Neural cell (in vitro differentiated cells): ENCODE data around the gene FRG2B. TPM values are rescaled to one million over a fixed set of nuclear protein-coding genes. Genes with fewer than 3 reads are reported as not detected.
"Not testable (repeated sequence)": the region's sequence is repeated elsewhere in the genome, so short reads cannot be mapped to it uniquely, and the experiment has no call there.

Experiments used
- H2AFZ ChIP-seq: fragments of 200-600, 300-800 bp; sonication (generic), shearing (Covaris generic); 2 replicates; pipeline ENCODE4 v1.6.0; 2014; ENCODE audit warnings: low read depth, mild to moderate bottlenecking, antibody characterized with exemption, low read length, moderate library complexity
- H3F3A ChIP-seq: fragments of 200-600 bp; shearing (Covaris generic); 2 replicates; pipeline ENCODE4 v1.6.1; 2016; ENCODE audit warnings: mild to moderate bottlenecking, moderate library complexity, mixed read lengths, antibody characterized with exemption, low read length; ENCODE audit not compliant: insufficient read depth, poor library complexity, severe bottlenecking
- H3K27ac ChIP-seq: fragments of 200-600, 300-800 bp; sonication (generic), shearing (Covaris generic); 2 replicates; pipeline ENCODE4 v1.5.1; 2014; ENCODE audit warnings: mild to moderate bottlenecking, low read length, moderate library complexity
- H3K27me3 ChIP-seq: fragments of 300-800, 200-600 bp; sonication (generic), shearing (Covaris generic); 2 replicates; pipeline ENCODE4 v1.6.0; 2014; ENCODE audit warnings: mild to moderate bottlenecking, low read depth, low read length, moderate library complexity; ENCODE audit not compliant: insufficient read depth
- H3K36me3 ChIP-seq: fragments of 300-800, 200-600 bp; sonication (generic), shearing (Covaris generic); 2 replicates; pipeline ENCODE4 v1.5.1; 2014; ENCODE audit warnings: mild to moderate bottlenecking, antibody characterized with exemption, low read length, moderate library complexity; ENCODE audit not compliant: insufficient read depth
- H3K4me2 ChIP-seq: fragments of 300-800, 200-600 bp; sonication (generic), shearing (Covaris generic); 2 replicates; pipeline ENCODE4 v1.6.0; 2014; ENCODE audit warnings: mild to moderate bottlenecking, low read length
- H3K4me3 ChIP-seq: fragments of 300-800, 200-600 bp; sonication (generic), shearing (Covaris generic); 2 replicates; pipeline ENCODE4 v1.5.1; 2014; ENCODE audit warnings: mild to moderate bottlenecking, low read length, moderate library complexity
- H3K79me2 ChIP-seq: fragments of 200-600 bp; shearing (Covaris generic); replicated peaks from 2 replicates; pipeline ENCODE4 v1.6.0; 2014; ENCODE audit warnings: mild to moderate bottlenecking, low read length, moderate library complexity; ENCODE audit not compliant: insufficient read depth
- H3K9ac ChIP-seq: fragments of 300-800, 200-600 bp; sonication (generic), shearing (Covaris generic); 2 replicates; pipeline ENCODE4 v1.6.1; 2016; ENCODE audit warnings: mild to moderate bottlenecking, low read length, mixed read lengths
- H3K9me2 ChIP-seq: fragments of 200-600 bp; shearing (Covaris generic); 2 replicates; pipeline ENCODE4 v1.6.1; 2016; ENCODE audit warnings: mild to moderate bottlenecking, low read length, mixed read lengths; ENCODE audit not compliant: insufficient read depth
- H3K9me3 ChIP-seq: fragments of 200-600, 300-800 bp; sonication (generic), shearing (Covaris generic); 2 replicates; pipeline ENCODE4 v1.6.1; 2016; ENCODE audit warnings: mild to moderate bottlenecking, mixed run types, low read length, moderate library complexity, mixed read lengths
- H4K20me1 ChIP-seq: fragments of 200-600 bp; shearing (Covaris generic); 2 replicates; pipeline ENCODE4 v1.6.1; 2016; ENCODE audit warnings: mild to moderate bottlenecking, mixed run types; ENCODE audit not compliant: insufficient read depth
- EP300 ChIP-seq: fragments of 450-650 bp; conservative IDR thresholded peaks from 2 replicates; pipeline ENCODE4 v1.6.1; 2014; ENCODE audit warnings: antibody characterized with exemption, mild to moderate bottlenecking, moderate library complexity; ENCODE audit not compliant: poor library complexity, severe bottlenecking
- EZH2 ChIP-seq: fragments of 200-600, 300-800 bp; shearing (Covaris generic), sonication (generic); IDR thresholded peaks from 2 replicates; pipeline ENCODE4 v1.6.1; 2014; ENCODE audit warnings: antibody characterized with exemption, low read length, borderline replicate concordance, mild to moderate bottlenecking; ENCODE audit not compliant: insufficient read depth, poor library complexity, severe bottlenecking
- MXI1 ChIP-seq: fragments of 450-650 bp; conservative IDR thresholded peaks from 2 replicates; pipeline ENCODE4 v1.6.1; 2014; ENCODE audit warnings: antibody characterized with exemption, mild to moderate bottlenecking; ENCODE audit not compliant: poor library complexity, severe bottlenecking
- POLR2AphosphoS5 ChIP-seq: IDR thresholded peaks from 2 replicates; pipeline ENCODE4 v1.6.1; 2012
- RAD21 ChIP-seq: fragments of 450-650 bp; conservative IDR thresholded peaks from 2 replicates; pipeline ENCODE4 v1.6.1; 2014; ENCODE audit warnings: antibody characterized with exemption, mild to moderate bottlenecking, moderate library complexity
- SMC3 ChIP-seq: fragments of 450-650 bp; conservative IDR thresholded peaks from 2 replicates; pipeline ENCODE4 v1.6.1; 2014; ENCODE audit warnings: antibody characterized with exemption, mild to moderate bottlenecking, moderate library complexity; ENCODE audit not compliant: poor library complexity
- TAF1 ChIP-seq: IDR thresholded peaks from 2 replicates; pipeline ENCODE4 v1.6.1; 2012; ENCODE audit warnings: low read depth
- polyA plus RNA-seq: library from polyadenylated mRNA; depleted of rRNA; stranded (reverse); fragments of >200 nt; gene quantifications from 2 replicates; pipeline ENCODE4 v1.2.3, GENCODE V29; 2014
- TF ChIP-seq, protein P1 (sequence below): fragments of 450-650 bp; IDR thresholded peaks from 2 replicates; pipeline ENCODE4 v1.5.1; 2014; ENCODE audit warnings: antibody characterized with exemption, mild to moderate bottlenecking, moderate library complexity; ENCODE audit not compliant: poor library complexity, severe bottlenecking
- TF ChIP-seq, protein P2 (sequence below): IDR thresholded peaks from 2 replicates; pipeline ENCODE4 v1.6.1; 2012; ENCODE audit warnings: borderline replicate concordance

Gene FRG2B
- polyA plus RNA-seq, 1 donor from 2014 or later = not detected

DNA sequence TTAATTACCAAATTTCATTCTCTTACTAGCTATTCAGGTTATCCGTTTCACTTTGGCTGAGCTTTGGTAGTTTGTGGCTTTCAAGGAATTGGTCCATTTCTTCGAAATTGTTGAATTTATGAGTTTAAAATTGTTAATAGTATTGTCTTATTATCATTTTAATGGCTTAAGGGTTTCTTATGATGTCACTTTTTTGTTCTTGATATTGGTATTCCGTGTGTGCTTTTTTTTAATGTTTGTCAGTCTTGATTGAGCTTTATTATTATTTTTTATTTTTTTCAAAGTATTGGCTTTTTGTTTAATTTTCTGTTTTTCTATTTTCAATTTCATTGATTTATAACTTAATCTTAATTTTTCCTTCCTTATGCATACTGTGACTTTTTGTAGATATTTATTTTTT lies 25.9 kb downstream of the FRG2B start:
- H3K27me3 ChIP-seq = no peaks in the 10 kb centered on the region
- no peak overlapping the region for H3K4me3 ChIP-seq
- H3K9me2 ChIP-seq = no peaks in the 10 kb centered on the region
- TF ChIP-seq, protein P1, sequence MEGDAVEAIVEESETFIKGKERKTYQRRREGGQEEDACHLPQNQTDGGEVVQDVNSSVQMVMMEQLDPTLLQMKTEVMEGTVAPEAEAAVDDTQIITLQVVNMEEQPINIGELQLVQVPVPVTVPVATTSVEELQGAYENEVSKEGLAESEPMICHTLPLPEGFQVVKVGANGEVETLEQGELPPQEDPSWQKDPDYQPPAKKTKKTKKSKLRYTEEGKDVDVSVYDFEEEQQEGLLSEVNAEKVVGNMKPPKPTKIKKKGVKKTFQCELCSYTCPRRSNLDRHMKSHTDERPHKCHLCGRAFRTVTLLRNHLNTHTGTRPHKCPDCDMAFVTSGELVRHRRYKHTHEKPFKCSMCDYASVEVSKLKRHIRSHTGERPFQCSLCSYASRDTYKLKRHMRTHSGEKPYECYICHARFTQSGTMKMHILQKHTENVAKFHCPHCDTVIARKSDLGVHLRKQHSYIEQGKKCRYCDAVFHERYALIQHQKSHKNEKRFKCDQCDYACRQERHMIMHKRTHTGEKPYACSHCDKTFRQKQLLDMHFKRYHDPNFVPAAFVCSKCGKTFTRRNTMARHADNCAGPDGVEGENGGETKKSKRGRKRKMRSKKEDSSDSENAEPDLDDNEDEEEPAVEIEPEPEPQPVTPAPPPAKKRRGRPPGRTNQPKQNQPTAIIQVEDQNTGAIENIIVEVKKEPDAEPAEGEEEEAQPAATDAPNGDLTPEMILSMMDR = no peak
- no peak for TF ChIP-seq TAF1
- no peak for TF ChIP-seq POLR2AphosphoS5
- TF ChIP-seq RAD21 = no peak
- TF ChIP-seq EZH2 = no peak
- TF ChIP-seq EP300 = no peak
- no peak for TF ChIP-seq SMC3
- TF ChIP-seq, protein P2, sequence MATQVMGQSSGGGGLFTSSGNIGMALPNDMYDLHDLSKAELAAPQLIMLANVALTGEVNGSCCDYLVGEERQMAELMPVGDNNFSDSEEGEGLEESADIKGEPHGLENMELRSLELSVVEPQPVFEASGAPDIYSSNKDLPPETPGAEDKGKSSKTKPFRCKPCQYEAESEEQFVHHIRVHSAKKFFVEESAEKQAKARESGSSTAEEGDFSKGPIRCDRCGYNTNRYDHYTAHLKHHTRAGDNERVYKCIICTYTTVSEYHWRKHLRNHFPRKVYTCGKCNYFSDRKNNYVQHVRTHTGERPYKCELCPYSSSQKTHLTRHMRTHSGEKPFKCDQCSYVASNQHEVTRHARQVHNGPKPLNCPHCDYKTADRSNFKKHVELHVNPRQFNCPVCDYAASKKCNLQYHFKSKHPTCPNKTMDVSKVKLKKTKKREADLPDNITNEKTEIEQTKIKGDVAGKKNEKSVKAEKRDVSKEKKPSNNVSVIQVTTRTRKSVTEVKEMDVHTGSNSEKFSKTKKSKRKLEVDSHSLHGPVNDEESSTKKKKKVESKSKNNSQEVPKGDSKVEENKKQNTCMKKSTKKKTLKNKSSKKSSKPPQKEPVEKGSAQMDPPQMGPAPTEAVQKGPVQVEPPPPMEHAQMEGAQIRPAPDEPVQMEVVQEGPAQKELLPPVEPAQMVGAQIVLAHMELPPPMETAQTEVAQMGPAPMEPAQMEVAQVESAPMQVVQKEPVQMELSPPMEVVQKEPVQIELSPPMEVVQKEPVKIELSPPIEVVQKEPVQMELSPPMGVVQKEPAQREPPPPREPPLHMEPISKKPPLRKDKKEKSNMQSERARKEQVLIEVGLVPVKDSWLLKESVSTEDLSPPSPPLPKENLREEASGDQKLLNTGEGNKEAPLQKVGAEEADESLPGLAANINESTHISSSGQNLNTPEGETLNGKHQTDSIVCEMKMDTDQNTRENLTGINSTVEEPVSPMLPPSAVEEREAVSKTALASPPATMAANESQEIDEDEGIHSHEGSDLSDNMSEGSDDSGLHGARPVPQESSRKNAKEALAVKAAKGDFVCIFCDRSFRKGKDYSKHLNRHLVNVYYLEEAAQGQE = no peak
- no peak for TF ChIP-seq MXI1
- no peak overlapping the region for H3K9ac ChIP-seq
- H3K4me2 ChIP-seq = no peak overlapping the region
- no peak overlapping the region for H3K27ac ChIP-seq
- H3K36me3 ChIP-seq = no peaks in the 10 kb centered on the region
- no peaks in the 10 kb centered on the region for H4K20me1 ChIP-seq
- no peaks in the 10 kb centered on the region for H3K79me2 ChIP-seq
- no peaks in the 10 kb centered on the region for H3K9me3 ChIP-seq
- H3F3A ChIP-seq = no peaks in the 10 kb centered on the region
- no peak overlapping the region for H2AFZ ChIP-seq

DNA sequence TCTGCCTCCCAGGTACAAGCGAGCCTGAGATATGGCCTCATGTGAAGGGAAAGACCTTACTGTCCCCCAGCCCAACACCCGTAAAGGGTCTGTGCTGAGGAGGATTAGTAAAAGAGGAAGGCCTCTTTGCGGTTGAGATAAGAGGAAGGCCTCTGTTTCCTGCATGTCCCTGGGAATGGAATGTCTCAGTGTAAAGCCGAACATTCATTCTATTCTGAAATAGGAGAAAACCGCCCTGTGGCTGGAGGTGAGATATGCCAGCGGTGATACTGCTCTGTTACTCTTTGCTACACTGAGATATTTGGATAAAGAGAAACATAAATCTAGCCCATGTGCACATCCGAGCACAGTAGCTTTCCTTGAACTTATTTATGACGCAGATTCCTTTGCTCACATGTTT lies 26.7 kb downstream of the FRG2B start:
- H3F3A ChIP-seq, H3K27ac ChIP-seq, H3K79me2 ChIP-seq, H3K4me3 ChIP-seq, H2AFZ ChIP-seq, H3K4me2 ChIP-seq, H3K27me3 ChIP-seq, H3K9me3 ChIP-seq, H3K36me3 ChIP-seq, H4K20me1 ChIP-seq, H3K9ac ChIP-seq, H3K9me2 ChIP-seq: not testable (repeated sequence)

DNA sequence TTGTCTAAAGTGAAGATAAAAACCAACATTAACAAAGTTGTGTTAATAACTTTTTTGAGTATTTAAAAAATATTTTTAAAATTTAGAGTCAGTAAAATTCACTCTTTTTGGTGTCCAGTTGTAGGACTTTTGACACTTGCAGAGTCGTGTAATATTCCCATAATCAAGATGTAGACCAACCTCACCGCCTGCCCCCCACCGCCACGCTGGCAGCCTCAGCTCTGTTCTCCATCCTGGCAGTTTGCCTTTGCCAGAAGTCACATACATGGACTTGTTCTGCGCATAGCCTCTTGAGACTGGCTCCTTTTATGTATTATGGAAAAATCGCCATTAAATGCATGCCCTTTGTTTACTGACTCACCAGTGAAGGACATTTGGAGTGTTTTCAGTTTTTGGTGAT lies 33.9 kb downstream of the FRG2B start:
- TF ChIP-seq EP300 = no peak
- no peak for TF ChIP-seq EZH2
- no peak for TF ChIP-seq POLR2AphosphoS5
- TF ChIP-seq MXI1 = no peak
- no peak for TF ChIP-seq TAF1
- TF ChIP-seq, protein P1 = no peak
- TF ChIP-seq, protein P2 = no peak
- no peak for TF ChIP-seq SMC3
- no peak for TF ChIP-seq RAD21
- H3K79me2 ChIP-seq = no peaks in the 10 kb centered on the region
- no peak overlapping the region for H3K4me2 ChIP-seq
- H3K36me3 ChIP-seq = no peaks in the 10 kb centered on the region
- no peaks in the 10 kb centered on the region for H3K9me3 ChIP-seq
- no peak overlapping the region for H3K27ac ChIP-seq
- H3K27me3 ChIP-seq = no peaks in the 10 kb centered on the region
- H3F3A ChIP-seq = no peaks in the 10 kb centered on the region
- no peak overlapping the region for H2AFZ ChIP-seq
- H4K20me1 ChIP-seq = no peaks in the 10 kb centered on the region
- no peak overlapping the region for H3K4me3 ChIP-seq
- H3K9me2 ChIP-seq = no peaks in the 10 kb centered on the region
- no peak overlapping the region for H3K9ac ChIP-seq
